ENCODE results near the gene CHSY3.

GRCh38 chr5:130151239-130151638, 247.0 kb downstream of the CHSY3 start:
- TF ChIP-seq CTCF (IDR thresholded peaks at IDR 0.05) (no peak), POLR2A (IDR thresholded peaks at IDR 0.05) (no peak)
